CD4-positive, alpha-beta T cell treated with Interleukin-17A for 4 hours (primary cell): ENCODE results near the gene TMUB1.

Experiments used
- DNase-seq: peaks from one replicate; pipeline ENCODE4 v3.0.0-alpha.2; 2020; ENCODE audit warnings: mixed read lengths

TMUB1 gene

GRCh38 chr7:151066273-151066974, 16.9 kb downstream of the TMUB1 start:
- no peak for DNase-seq

- no peak for DNase-seq
These were observed 17.8 kb downstream of the TMUB1 start for GRCh38 chr7:151065516-151065915.

DNA sequence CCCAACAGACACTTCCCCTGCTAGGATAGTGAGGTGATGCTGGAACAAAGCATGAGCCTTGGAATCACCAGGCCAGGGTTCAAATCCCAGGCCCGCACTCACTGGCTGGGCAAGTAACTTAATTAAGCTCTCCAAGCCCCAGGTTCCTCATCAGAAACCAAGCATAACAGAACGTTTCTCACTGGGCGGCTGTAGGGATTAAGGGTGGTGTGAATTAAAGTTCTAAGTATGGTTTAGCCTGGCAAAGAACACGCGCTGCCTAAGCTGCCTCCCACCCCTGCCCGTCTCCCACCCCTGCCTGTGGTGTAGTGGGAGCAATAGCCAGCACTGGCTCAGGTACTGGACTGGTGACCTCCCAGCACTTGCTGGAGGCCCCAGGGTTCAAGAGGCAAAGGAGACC, 18.3 kb downstream of the TMUB1 start:
- DNase-seq = no peak

GRCh38 chr7:151064454-151064853, 18.8 kb downstream of the TMUB1 start:
- no peak for DNase-seq

- DNase-seq = no peak
These were observed 20.1 kb downstream of the TMUB1 start for GRCh38 chr7:151063212-151063561.

DNA sequence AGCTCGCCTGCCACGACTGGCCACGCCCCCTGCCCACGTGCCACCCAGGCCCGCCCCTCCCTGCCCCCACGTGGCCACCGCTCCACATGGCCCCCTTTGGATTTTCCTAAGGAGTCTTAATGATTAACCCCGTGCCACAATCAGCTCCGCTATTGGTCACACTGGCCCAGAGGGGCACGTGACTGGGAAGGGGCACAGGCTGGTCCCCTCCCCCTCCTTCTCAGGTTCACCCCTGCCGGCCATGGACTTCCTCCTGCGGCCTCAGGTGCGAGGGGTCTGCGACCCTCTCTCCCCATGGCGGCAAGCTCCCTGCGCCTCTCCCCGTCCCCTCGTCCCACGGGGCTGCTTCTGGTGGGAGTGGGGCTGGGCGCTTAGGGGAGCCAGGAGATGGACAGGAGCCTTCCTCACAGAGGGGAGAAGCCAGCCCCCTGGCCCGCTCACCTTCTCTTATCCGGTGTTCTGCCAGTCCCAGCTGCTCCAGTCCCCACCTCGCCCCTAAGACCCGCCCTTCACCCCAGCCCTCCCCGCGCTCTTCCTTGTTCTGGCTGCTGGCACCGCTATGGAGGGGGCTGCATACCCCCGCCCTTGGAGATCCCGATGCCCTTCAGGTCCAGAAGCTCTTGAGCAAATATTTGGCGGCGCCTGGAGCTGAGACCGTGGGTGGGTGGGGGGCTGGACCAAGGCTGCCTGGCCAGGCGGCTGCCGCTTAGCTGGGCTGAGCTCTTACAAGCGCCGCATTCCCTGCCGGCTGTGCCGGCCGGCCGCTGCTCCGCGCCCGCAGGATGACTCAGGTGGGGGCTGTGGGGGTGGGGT, 20.7 kb downstream of the TMUB1 start:
- DNase-seq = no peak

DNA sequence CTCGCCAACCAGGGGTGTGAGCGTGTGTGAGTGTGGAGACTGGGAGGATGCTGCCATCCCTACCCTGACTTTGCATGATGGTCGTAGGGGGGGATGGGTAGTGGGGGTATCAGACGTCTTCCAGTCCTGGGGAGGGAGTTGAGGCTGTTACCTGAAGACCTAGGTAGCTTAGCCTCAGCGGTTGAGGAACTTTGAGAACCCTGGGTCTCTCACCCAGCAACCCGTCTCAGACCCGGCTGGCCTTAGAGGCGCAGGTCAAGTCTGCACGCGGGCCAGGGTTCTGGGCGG, 21.2 kb downstream of the TMUB1 start:
- DNase-seq = no peak

- no peak for DNase-seq
These were observed 21.8 kb downstream of the TMUB1 start for GRCh38 chr7:151061213-151062110.

DNA sequence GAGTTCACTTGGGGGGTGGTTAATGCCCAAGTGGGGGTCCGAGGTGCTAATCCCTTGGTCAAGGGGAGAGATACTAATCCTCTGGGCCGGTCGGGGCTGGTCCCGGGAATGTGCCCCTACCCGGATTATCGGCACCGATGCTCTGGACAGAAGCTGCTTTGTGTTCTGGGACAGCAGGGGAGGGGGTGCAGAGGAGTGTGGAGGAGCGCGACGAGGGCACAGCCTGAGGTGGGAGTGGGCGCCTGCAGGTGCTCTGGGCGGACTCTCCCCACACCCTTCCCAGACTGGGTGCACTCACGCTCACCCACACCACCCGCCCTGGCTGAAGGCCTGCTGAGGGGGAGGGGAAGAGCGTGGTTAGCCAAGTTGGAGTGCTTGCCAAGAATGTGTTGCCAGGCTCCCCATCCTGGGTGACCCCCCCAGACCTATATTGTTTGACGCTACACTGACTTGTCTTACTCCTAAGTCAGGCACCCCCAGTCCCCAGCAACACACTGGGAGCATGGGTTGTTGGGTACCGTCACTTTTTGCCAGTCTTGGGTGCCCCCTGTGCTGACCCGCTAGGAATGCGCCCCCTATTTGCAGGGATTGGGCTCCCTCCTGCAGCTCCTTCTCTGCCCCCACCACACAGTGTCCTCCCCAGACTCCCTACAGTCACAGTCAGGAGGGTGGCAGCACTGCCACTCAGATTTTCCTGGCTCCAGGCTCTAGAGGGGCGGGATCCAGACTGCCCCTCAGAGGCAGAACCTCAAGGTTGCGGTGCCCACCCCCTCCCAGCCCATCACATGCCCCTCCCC, 22.7 kb downstream of the TMUB1 start:
- peak; percentile 13 for DNase-seq

GRCh38 chr7:151060113-151060415, 23.2 kb downstream of the TMUB1 start:
- DNase-seq = no peak

- peak; percentile 84 for DNase-seq
These were observed 23.8 kb downstream of the TMUB1 start, which contains the start of gene SLC4A2 for GRCh38 chr7:151059367-151060112. SLC4A2 (plus strand) TSS chr7:151059589; CDS start chr7:151061988, 2,399 bp downstream.

DNA sequence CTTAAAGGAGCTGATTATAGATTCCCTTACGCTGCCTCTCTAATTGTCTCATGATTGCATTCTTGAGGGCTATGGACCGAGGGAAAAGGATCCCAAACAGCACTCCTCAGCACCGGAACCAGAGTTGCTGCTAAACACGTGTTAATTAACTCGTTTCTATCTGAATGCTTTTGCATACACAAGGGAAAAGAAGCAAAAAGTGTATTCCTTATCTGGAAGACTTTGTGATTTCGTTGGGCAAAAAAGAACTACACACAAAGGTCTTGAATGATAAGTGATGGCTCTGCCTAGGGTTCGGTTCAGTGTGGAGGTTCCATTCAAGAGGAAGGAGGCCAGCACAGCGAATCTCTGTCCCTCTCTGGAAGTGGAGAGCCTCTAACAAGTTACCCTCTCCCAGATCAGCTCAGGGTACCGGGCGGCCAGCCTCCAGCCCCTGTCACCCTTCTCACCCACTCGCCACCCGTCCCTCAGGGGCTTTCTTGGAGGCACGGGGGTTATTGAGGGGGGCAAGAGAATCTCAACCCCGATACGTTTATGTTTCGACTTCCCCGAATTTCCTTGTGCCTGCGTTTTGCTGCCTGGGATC, 24.4 kb downstream of the TMUB1 start:
- peak; percentile 16 for DNase-seq

DNA sequence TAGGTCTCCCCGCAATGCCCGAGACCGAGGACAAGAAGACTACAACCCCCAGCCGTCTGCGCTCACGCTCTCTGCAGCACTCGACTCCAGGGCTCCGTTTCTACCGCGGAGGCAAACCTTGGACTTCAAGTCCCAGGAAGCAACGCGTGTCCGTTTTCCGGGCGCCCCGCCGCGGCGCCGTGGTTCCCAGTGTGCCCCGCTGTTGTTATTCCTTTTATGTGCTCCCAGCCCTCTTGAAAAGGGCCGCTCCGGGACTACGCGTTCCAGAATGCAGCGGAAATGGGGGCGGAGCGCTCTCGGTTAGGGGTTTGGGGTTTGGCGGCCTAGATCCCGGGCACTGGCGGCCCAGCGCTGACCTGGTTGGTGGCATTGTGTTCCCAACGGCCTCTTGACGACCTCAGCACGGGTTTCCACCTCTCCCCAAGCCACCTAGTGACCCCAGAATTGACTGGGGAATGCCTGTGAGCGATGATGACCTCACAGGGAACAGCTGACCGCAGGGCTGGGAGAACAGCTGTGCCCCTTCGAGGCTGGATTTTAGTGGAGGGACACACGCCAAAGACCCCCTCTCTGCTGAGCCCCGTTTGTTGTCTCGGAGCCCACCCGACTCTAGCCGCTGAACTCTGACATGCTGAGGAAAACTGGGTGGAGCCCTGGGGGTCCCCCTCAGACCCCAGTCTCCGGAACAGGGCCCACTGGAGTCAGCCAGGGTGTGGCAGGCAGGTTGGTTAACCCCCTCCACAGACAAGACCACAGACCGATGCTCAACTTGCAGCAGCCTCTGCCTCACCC, 25.1 kb downstream of the TMUB1 start:
- peak; percentile 97 for DNase-seq

DNA sequence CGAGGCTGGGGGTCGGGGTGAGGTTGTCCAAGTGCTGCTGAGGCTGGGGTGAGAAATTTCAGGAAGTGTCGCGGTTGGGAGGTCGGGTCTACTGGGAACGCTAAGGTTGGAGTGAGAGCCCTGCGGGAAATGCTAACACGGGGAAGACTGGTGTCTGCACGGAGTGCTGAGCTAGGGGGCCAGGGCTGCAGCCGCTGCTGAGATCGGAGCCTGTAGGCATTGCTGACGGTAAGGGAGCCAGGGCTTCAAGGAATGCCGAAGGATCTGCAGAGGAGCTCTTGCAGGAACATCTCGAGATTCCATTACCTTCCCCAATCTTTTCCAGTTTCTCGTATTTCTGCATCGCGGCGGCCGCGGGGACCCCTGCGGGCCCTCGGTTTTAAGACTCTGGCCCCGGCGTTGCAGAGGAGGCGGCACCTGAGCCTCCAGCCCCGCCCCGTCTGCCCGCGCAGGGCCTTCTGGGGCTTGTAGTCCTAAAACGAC, 25.7 kb downstream of the TMUB1 start, which contains the start of gene CDK5:
Gene CDK5, minus strand, starts transcription at position 392 of the 483 bp plus-strand sequence. Its CDS starts 49 bp downstream, at position 343.
- no peak for DNase-seq

- DNase-seq = no peak
These were observed 26.4 kb downstream of the TMUB1 start for GRCh38 chr7:151056666-151057505.

- no peak for DNase-seq
These were observed 27.0 kb downstream of the TMUB1 start for GRCh38 chr7:151056283-151056665.

DNA sequence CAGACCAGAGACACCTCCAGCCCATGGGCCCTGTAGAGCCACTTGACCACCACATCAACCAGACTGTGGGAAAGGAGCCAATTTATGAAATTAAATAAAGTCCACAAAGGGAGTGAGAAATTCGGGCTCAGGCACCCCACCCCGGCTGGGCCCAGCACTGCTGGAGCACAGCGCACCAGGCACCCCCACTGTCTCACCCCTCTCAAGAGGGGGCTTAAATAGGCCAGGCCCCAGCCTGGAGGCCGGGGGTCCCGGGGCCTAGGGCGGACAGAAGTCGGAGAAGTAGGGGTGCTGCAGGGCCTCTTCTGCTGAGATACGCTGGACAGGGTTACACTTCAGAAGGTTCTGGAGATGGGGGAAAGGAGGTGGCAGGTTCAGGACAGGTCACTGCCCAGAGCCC, 29.5 kb downstream of the TMUB1 start:
- DNase-seq = no peak

GRCh38 chr7:151053096-151053495, 30.2 kb downstream of the TMUB1 start:
- no peak for DNase-seq

- DNase-seq = peak; percentile 65
These were observed 32.2 kb downstream of the TMUB1 start for GRCh38 chr7:151051108-151051507.
